PC-9 (cell line): Measurements from ENCODE around the gene MT1F. TPM values are rescaled to one million over a fixed set of nuclear protein-coding genes. Genes with fewer than 3 reads are reported as not detected.
A peak's percentile ranks its signal among the peaks of the same experiment; 100 is the strongest.

Source experiments
- BruUV-seq: library from RNA; stranded (reverse); fragments of 400-500 nt; replicated peaks from 2 replicates; lab custom pipeline; 2021; lab: Mats Ljungman, UMichigan
- CTCF ChIA-PET: fragments of 300-600 bp; sonication (Branson Sonifier 250); formaldehyde crosslinking; loops from one replicate; lab custom pipeline; 2022; ENCODE audit warnings: antibody characterized with exemption; lab: Charles Lee
- POLR2A ChIA-PET: fragments of 300-600 bp; sonication (Branson Sonifier 250); formaldehyde crosslinking; loops from one replicate; lab custom pipeline; 2022; ENCODE audit warnings: antibody characterized with exemption; ENCODE audit not compliant: unreplicated experiment; lab: Charles Lee
- DNase-seq, 2 experiments: peaks; one replicate each; pipeline versions ENCODE4 v3.0.0 to v3.0.0-alpha.2; 2015 to 2022; ENCODE audit warnings: mixed read lengths in 1 of 2
- H2AFZ ChIP-seq: fragments of 200-600 bp; sonication (generic); 2 replicates; pipeline ENCODE4 v1.8.1; 2017; ENCODE audit warnings: antibody characterized with exemption
- H3F3A ChIP-seq: fragments of 200-600 bp; sonication (generic); 2 replicates; pipeline ENCODE4 v1.8.1; 2017; ENCODE audit warnings: antibody characterized with exemption, mild to moderate bottlenecking, low read depth; ENCODE audit not compliant: insufficient read depth
- H3K27ac ChIP-seq: fragments of 200-600 bp; sonication (generic); 2 replicates; pipeline ENCODE4 v1.6.1; 2016; ENCODE audit warnings: mixed run types
- H3K27me3 ChIP-seq: fragments of 200-600 bp; sonication (generic); 2 replicates; pipeline ENCODE4 v1.6.1; 2016; ENCODE audit warnings: low read depth, mixed run types; ENCODE audit not compliant: insufficient read depth
- H3K36me3 ChIP-seq: fragments of 200-600 bp; sonication (generic); 2 replicates; pipeline ENCODE4 v1.6.1; 2016; ENCODE audit warnings: low read depth, mixed run types
- H3K4me1 ChIP-seq: fragments of 200-600 bp; sonication (generic); replicated peaks from 2 replicates; pipeline ENCODE4 v1.6.1; 2016; ENCODE audit warnings: mixed run types; ENCODE audit not compliant: insufficient read depth
- H3K4me2 ChIP-seq: fragments of 200-600 bp; sonication (generic); 2 replicates; pipeline ENCODE4 v1.6.1; 2017; ENCODE audit warnings: mixed run types
- H3K4me3 ChIP-seq: fragments of 200-600 bp; sonication (generic); 2 replicates; pipeline ENCODE4 v1.6.1; 2016; ENCODE audit warnings: mixed run types
- H3K79me2 ChIP-seq: fragments of 200-600 bp; sonication (generic); 2 replicates; pipeline ENCODE4 v1.6.1; 2017; ENCODE audit warnings: low read depth, mixed run types
- H3K9me2 ChIP-seq: fragments of 200-600 bp; sonication (generic); 2 replicates; pipeline ENCODE4 v1.8.1; 2017; ENCODE audit warnings: mild to moderate bottlenecking; ENCODE audit not compliant: insufficient read depth
- H3K9me3 ChIP-seq: fragments of 200-600 bp; sonication (generic); 2 replicates; pipeline ENCODE4 v1.8.1; 2016; ENCODE audit warnings: low read depth; ENCODE audit not compliant: insufficient read depth
- H4K20me1 ChIP-seq: fragments of 200-600 bp; sonication (generic); 2 replicates; pipeline ENCODE4 v1.8.1; 2017; ENCODE audit not compliant: insufficient read depth
- EZH2 ChIP-seq: fragments of 200-600 bp; sonication (generic); IDR thresholded peaks from 2 replicates; pipeline ENCODE4 v1.8.0; 2017; ENCODE audit warnings: antibody characterized with exemption, low read depth
- intact Hi-C: fragments of 100-400 bp; cut with micrococcal nuclease; formaldehyde crosslinking; loops from one replicate; pipeline ENCODE4 v1.10.0; 2022; ENCODE audit not compliant: unreplicated experiment
- total RNA-seq: library from RNA; stranded (reverse); gene quantifications from 2 replicates; pipeline ENCODE4 v1.2.3, GENCODE V29; 2021
- TF ChIP-seq, protein P1 (sequence below): fragments of 200-600 bp; sonication (generic); conservative IDR thresholded peaks from 2 replicates; pipeline ENCODE4 v1.6.1; 2017; ENCODE audit warnings: mixed run types, antibody characterized with exemption, mild to moderate bottlenecking, moderate library complexity

Gene MT1F
- total RNA-seq, 1 experiment from 2014 or later, result 4.0 TPM

DNA sequence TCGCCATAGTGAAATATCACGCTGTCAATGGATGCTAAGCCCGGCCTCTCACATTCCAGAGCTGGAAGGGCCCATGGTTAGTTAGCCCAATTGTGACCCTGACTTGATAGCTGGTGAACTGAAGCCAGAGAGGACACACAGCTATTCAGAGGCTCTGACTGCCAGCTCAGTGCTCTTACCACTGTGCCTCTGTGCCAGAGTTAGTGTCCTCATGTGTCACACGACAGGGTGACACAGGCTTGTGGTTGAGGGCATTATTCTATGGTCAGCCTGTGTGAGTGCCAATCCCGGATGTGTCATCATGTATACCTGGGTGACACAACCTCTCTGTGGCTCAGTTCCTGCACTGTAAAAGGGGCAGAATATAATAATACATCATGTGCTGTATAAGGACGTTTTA lies 22.1 kb downstream of the MT1F start:
- ChIA-PET CTCF (no interaction called here), POLR2A (interaction anchor here (0.6 kb wide), 1 partner anchor 9 kb away, joined by 3 read pairs; no protein-coding TSS in a partner anchor)

DNA sequence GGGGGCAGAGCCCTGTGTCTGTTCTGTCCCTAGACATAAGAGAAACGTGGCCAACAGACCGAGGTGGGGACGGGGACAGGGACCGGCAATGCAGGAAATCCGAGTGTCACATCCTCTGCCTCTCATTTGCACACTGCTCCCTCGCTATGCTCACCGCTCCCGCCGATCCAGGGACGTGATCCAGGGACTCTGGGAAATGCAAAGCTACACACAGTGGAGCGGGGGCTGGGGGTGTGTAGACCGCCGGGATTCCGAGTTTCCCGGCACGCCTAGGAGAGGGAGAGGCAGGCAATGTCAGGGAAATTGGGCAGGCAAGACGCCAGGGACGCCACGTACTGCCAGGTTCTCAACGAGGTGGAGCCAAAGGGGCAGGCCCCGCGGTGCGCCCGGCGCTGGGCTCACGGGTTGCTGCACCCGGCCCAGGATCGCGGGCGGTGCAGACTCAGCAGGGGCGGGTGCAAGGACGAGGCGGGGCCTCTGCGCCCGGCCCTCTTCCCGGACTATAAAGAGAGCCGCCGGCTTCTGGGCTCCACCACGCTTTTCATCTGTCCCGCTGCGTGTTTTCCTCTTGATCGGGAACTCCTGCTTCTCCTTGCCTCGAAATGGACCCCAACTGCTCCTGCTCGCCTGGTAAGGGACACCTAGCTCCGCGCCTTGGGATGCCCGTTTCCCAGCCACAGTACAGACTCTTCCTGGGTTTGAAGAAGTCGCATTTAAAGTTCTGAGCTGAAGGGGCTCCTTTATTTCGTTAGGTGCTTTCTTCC lies 24.4 kb downstream of the MT1F start, which contains the start of gene MT1X:
Gene MT1X (plus strand): TSS at position 532 of the 764 bp plus-strand sequence. CDS start 71 bp downstream, at position 603.
- peak within 1 kb of the TSS; percentile 99 for H3K4me2 ChIP-seq
- peak; percentile 73 to 91 for DNase-seq
- H3K79me2 ChIP-seq, result no peaks in the 10 kb centered on the region
- no peaks in the 10 kb centered on the region for H3K9me2 ChIP-seq
- POLR2A ChIA-PET, result interaction anchor here (0.6 kb wide), 1 partner anchor 26 kb away, joined by 4 read pairs; no protein-coding TSS in a partner anchor
- H3K27ac ChIP-seq, result no peak within 1 kb of the TSS
- CTCF ChIA-PET, result no interaction called here
- H3K36me3 ChIP-seq, result no peaks in the 10 kb centered on the region
- no peaks in the 10 kb centered on the region for H3K27me3 ChIP-seq
- peak within 1 kb of the TSS; percentile 77 for H2AFZ ChIP-seq
- H3K4me3 ChIP-seq, result peak within 1 kb of the TSS; percentile 79
- H3K4me1 ChIP-seq, result peaks cover 36% of the 10 kb centered on the region
- BruUV-seq, result no TSS peak
- H3F3A ChIP-seq, result peaks cover 29% of the 10 kb centered on the region
- peaks cover 6% of the 10 kb centered on the region; the same call in 1 of the 2 replicates for H3K9me3 ChIP-seq
- H4K20me1 ChIP-seq, result no peaks in the 10 kb centered on the region
- TF ChIP-seq, protein P1, sequence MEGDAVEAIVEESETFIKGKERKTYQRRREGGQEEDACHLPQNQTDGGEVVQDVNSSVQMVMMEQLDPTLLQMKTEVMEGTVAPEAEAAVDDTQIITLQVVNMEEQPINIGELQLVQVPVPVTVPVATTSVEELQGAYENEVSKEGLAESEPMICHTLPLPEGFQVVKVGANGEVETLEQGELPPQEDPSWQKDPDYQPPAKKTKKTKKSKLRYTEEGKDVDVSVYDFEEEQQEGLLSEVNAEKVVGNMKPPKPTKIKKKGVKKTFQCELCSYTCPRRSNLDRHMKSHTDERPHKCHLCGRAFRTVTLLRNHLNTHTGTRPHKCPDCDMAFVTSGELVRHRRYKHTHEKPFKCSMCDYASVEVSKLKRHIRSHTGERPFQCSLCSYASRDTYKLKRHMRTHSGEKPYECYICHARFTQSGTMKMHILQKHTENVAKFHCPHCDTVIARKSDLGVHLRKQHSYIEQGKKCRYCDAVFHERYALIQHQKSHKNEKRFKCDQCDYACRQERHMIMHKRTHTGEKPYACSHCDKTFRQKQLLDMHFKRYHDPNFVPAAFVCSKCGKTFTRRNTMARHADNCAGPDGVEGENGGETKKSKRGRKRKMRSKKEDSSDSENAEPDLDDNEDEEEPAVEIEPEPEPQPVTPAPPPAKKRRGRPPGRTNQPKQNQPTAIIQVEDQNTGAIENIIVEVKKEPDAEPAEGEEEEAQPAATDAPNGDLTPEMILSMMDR, result no peak
- no peak for TF ChIP-seq EZH2
- intact Hi-C loops, result loop anchor here (1.0 to 5.0 kb wide), 3 partner anchors 25 to 75 kb away; partner anchors contain the start of gene MT1F

More for the DNA sequence above, 22.1 kb downstream of the MT1F start:
- Histone ChIP-seq H3K79me2 (no peaks in the 10 kb centered on the region), H3K9me3 (no peaks in the 10 kb centered on the region), H3K27me3 (no peaks in the 10 kb centered on the region), H3K36me3 (no peaks in the 10 kb centered on the region), H3K4me3 (no peak overlapping the region), H3K9me2 (no peaks in the 10 kb centered on the region), H3F3A (peaks cover 29% of the 10 kb centered on the region), H4K20me1 (no peaks in the 10 kb centered on the region), H3K27ac (peak overlapping the region; percentile 32; the same call in 1 of the 2 replicates), H3K4me1 (peaks cover 36% of the 10 kb centered on the region), H3K4me2 (peak overlapping the region; percentile 34), H2AFZ (no peak overlapping the region)
- intact Hi-C loops, result loop anchor here (5.0 kb wide), 1 partner anchor 38 kb away; no protein-coding TSS in a partner anchor
- no TSS peak for BruUV-seq
- peak; percentile 33 to 84 for DNase-seq
- TF ChIP-seq, protein P1, result no peak
- no peak for TF ChIP-seq EZH2

DNA sequence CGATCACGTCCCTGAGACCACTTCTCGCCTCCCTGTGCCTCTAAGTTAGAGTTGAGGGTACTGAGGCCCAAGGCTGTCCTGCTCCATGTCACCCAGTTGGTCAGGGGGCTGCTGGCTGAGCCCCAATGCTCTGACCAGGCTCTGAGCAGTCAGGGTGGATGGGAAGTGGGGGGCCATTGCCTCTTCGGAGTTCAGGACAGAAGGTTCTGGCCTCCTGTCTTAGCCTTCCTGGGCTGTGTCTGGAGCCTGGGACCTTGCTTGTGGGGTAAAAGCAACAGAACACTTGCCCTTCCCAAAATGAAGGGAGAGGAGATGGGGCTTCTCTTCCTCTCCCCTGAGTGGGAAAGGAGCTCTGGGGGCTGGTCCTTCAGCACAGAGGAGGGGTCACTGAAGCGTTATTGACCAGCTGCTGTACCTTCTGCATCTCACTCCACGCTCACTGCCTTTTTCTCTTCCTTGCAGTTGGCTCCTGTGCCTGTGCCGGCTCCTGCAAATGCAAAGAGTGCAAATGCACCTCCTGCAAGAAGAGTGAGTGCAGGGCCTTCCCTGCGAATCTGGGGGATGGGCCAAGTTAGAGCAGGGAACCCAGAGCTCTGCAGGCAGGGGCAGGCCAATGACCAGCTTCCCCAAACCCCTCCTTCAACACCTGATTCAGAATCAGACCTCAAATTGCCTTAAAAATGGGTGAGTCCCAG lies 25.1 kb downstream of the MT1F start:
- ChIA-PET CTCF (interaction anchor here (0.5 kb wide), 1 partner anchor 29 kb away, joined by 5 read pairs; no protein-coding TSS in a partner anchor), POLR2A (interaction anchor here (0.6 to 0.8 kb wide), 3 partner anchors 27 to 326 kb away, joined by 3 to 6 read pairs (median 4); no protein-coding TSS in a partner anchor)
- H3K27me3 ChIP-seq, result no peaks in the 10 kb centered on the region
- intact Hi-C loops, result loop anchor here (1.0 to 5.0 kb wide), 3 partner anchors 26 to 76 kb away; partner anchors contain the start of gene MT1F
- H3K36me3 ChIP-seq, result no peaks in the 10 kb centered on the region
- peak overlapping the region; percentile 99 for H3K4me2 ChIP-seq
- peak overlapping the region; percentile 79 for H3K4me3 ChIP-seq
- peak overlapping the region; percentile 77 for H2AFZ ChIP-seq
- H3K4me1 ChIP-seq, result peaks cover 36% of the 10 kb centered on the region
- no peaks in the 10 kb centered on the region for H3K9me2 ChIP-seq
- DNase-seq, result no peak
- H3F3A ChIP-seq, result peaks cover 29% of the 10 kb centered on the region
- H4K20me1 ChIP-seq, result no peaks in the 10 kb centered on the region
- no peak overlapping the region for H3K27ac ChIP-seq
- H3K79me2 ChIP-seq, result no peaks in the 10 kb centered on the region
- BruUV-seq, result TSS peak; percentile 91
- TF ChIP-seq, protein P1, result no peak
- no peak for TF ChIP-seq EZH2
- H3K9me3 ChIP-seq, result peaks cover 6% of the 10 kb centered on the region; the same call in 1 of the 2 replicates
